SJCRH30 (cell line): ENCODE data around the gene TPM3. TPM values are rescaled to one million over a fixed set of nuclear protein-coding genes. Genes with fewer than 3 reads are reported as not detected.
A peak's percentile ranks its signal among the peaks of the same experiment; 100 is the strongest.
"Not testable (repeated sequence)": the region's sequence is repeated elsewhere in the genome, so short reads cannot be mapped to it uniquely, and the experiment has no call there.

ENCODE experiments used
- DNase-seq, 2 experiments: peaks; one replicate each; pipeline ENCODE4 v3.0.0-alpha.2; 2015 to 2020
- H3K27ac ChIP-seq: fragments of 250-450 bp; sonication (Bioruptor Pico); 2 replicates; pipeline ENCODE4 v1.5.1; 2020; ENCODE audit warnings: mild to moderate bottlenecking, moderate library complexity
- H3K27me3 ChIP-seq: fragments of 250-450 bp; sonication (Bioruptor Pico); 2 replicates; pipeline ENCODE4 v1.5.1; 2020; ENCODE audit warnings: mild to moderate bottlenecking, moderate library complexity
- H3K36me3 ChIP-seq: fragments of 250-450 bp; sonication (Bioruptor Pico); 2 replicates; pipeline ENCODE4 v1.5.1; 2020; ENCODE audit warnings: mild to moderate bottlenecking, moderate library complexity
- H3K4me1 ChIP-seq: fragments of 250-450 bp; sonication (Bioruptor Pico); 2 replicates; pipeline ENCODE4 v1.5.1; 2020; ENCODE audit warnings: mild to moderate bottlenecking, moderate library complexity
- H3K4me3 ChIP-seq: fragments of 250-450 bp; sonication (Bioruptor Pico); 2 replicates; pipeline ENCODE4 v1.5.1; 2020; ENCODE audit warnings: mild to moderate bottlenecking, moderate library complexity
- H3K9me3 ChIP-seq: fragments of 250-450 bp; sonication (Bioruptor Pico); replicated peaks from 2 replicates; pipeline ENCODE4 v1.5.1; 2020; ENCODE audit warnings: mild to moderate bottlenecking, moderate library complexity
- total RNA-seq: library from RNA; depleted of rRNA; stranded (reverse); fragments of >200 nt; shearing (Covaris generic); gene quantifications from 2 replicates; pipeline ENCODE4 v1.2.3, GENCODE V29; 2014

TPM3 gene
- total RNA-seq, 1 experiment from 2014 or later: 262 TPM

- peaks cover 26% of the 10 kb centered on the region for H3K36me3 ChIP-seq
- H3K27ac ChIP-seq: peak within 1 kb of the TSS; percentile 97
- peak; percentile 98 for DNase-seq
- H3K9me3 ChIP-seq: 0 out of 2 replicates have a peak, but pooled peaks cover 4% of the 10 kb centered on the region
- peak within 1 kb of the TSS; percentile 98 for H3K4me3 ChIP-seq
- peaks cover 3% of the 10 kb centered on the region; the same call in 1 of the 2 replicates for H3K4me1 ChIP-seq
- H3K27me3 ChIP-seq: no peaks in the 10 kb centered on the region
These were observed 28.4 kb upstream of the TPM3 start, which contains the start of gene UBAP2L for GRCh38 chr1:154220071-154220969. Gene UBAP2L, plus strand, starts transcription at chr1:154220955. Its CDS starts 4,169 bp downstream, at chr1:154225124.

- 0 out of 2 replicates have a peak, but pooled peaks cover 4% of the 10 kb centered on the region for H3K9me3 ChIP-seq
- H3K27ac ChIP-seq: peak overlapping the region; percentile 97
- no peaks in the 10 kb centered on the region for H3K27me3 ChIP-seq
- H3K4me3 ChIP-seq: peak overlapping the region; percentile 98
- H3K36me3 ChIP-seq: peaks cover 22% of the 10 kb centered on the region
- peak in 1 of 2 experiments; percentile 17 for DNase-seq
- H3K4me1 ChIP-seq: peaks cover 3% of the 10 kb centered on the region; the same call in 1 of the 2 replicates
These were observed 27.6 kb upstream of the TPM3 start for GRCh38 chr1:154219541-154219940.

- DNase-seq: no peak
- 0 out of 2 replicates have a peak, but pooled peaks cover 4% of the 10 kb centered on the region for H3K9me3 ChIP-seq
- H3K27me3 ChIP-seq: no peaks in the 10 kb centered on the region
- no peak overlapping the region for H3K4me3 ChIP-seq
- H3K36me3 ChIP-seq: peaks cover 30% of the 10 kb centered on the region
- peaks cover 3% of the 10 kb centered on the region; the same call in 1 of the 2 replicates for H3K4me1 ChIP-seq
- H3K27ac ChIP-seq: no peak overlapping the region
These were observed 26.6 kb upstream of the TPM3 start for GRCh38 chr1:154218545-154218944.

- Histone ChIP-seq H3K4me3 (no peak overlapping the region), H3K36me3 (peaks cover 59% of the 10 kb centered on the region)
- no peak for DNase-seq
These were observed 21.4 kb upstream of the TPM3 start for GRCh38 chr1:154213274-154213673.

GRCh38 chr1:154212083-154212482 is 20.2 kb upstream of the TPM3 start:
- no peaks in the 10 kb centered on the region for H3K4me1 ChIP-seq
- H3K4me3 ChIP-seq: no peak overlapping the region
- no peaks in the 10 kb centered on the region for H3K9me3 ChIP-seq
- peaks cover 48% of the 10 kb centered on the region for H3K36me3 ChIP-seq
- no peaks in the 10 kb centered on the region for H3K27me3 ChIP-seq
- no peak overlapping the region for H3K27ac ChIP-seq
- no peak for DNase-seq

More at GRCh38 chr1:154213274-154213673, 21.4 kb upstream of the TPM3 start:
- no peaks in the 10 kb centered on the region for H3K4me1 ChIP-seq
- H3K27ac ChIP-seq: no peak overlapping the region
- H3K27me3 ChIP-seq: no peaks in the 10 kb centered on the region
- no peaks in the 10 kb centered on the region for H3K9me3 ChIP-seq

- no peak overlapping the region for H3K4me3 ChIP-seq
These were observed 16.9 kb upstream of the TPM3 start for GRCh38 chr1:154208677-154209388.

GRCh38 chr1:154207262-154207661 is 15.4 kb upstream of the TPM3 start:
- Histone ChIP-seq H3K4me1 (no peaks in the 10 kb centered on the region), H3K27ac (no peak overlapping the region), H3K4me3 (no peak overlapping the region), H3K9me3 (no peaks in the 10 kb centered on the region), H3K36me3 (peaks cover 37% of the 10 kb centered on the region), H3K27me3 (no peaks in the 10 kb centered on the region)
- DNase-seq: no peak

More at GRCh38 chr1:154208677-154209388, 16.9 kb upstream of the TPM3 start:
- no peaks in the 10 kb centered on the region for H3K4me1 ChIP-seq
- peaks cover 51% of the 10 kb centered on the region for H3K36me3 ChIP-seq
- DNase-seq: no peak
- no peak overlapping the region for H3K27ac ChIP-seq
- no peaks in the 10 kb centered on the region for H3K9me3 ChIP-seq
- no peaks in the 10 kb centered on the region for H3K27me3 ChIP-seq

GRCh38 chr1:154206196-154206595 is 14.3 kb upstream of the TPM3 start, which contains the start of gene CFAP141:
Gene CFAP141, minus strand, starts transcription at chr1:154206333. Its CDS starts 26 bp downstream, at chr1:154206307.
- no peak within 1 kb of the TSS for H3K4me3 ChIP-seq
- H3K4me1 ChIP-seq: no peaks in the 10 kb centered on the region
- H3K27me3 ChIP-seq: no peaks in the 10 kb centered on the region
- H3K27ac ChIP-seq: no peak within 1 kb of the TSS
- DNase-seq: no peak
- H3K9me3 ChIP-seq: no peaks in the 10 kb centered on the region
- H3K36me3 ChIP-seq: peaks cover 27% of the 10 kb centered on the region

- not testable (repeated sequence) for H3K4me3 ChIP-seq, DNase-seq, H3K27ac ChIP-seq, H3K9me3 ChIP-seq, H3K27me3 ChIP-seq, H3K4me1 ChIP-seq
- peaks cover 27% of the 10 kb centered on the region for H3K36me3 ChIP-seq
These were observed 13.9 kb upstream of the TPM3 start for GRCh38 chr1:154205778-154206177.

GRCh38 chr1:154199563-154199879 is 7.6 kb upstream of the TPM3 start:
- no peaks in the 10 kb centered on the region for H3K27me3 ChIP-seq
- peaks cover 3% of the 10 kb centered on the region; the same call in 1 of the 2 replicates for H3K4me1 ChIP-seq
- H3K36me3 ChIP-seq: no peaks in the 10 kb centered on the region
- H3K4me3 ChIP-seq: no peak overlapping the region
- no peaks in the 10 kb centered on the region for H3K9me3 ChIP-seq
- no peak for DNase-seq
- no peak overlapping the region for H3K27ac ChIP-seq

- no peak overlapping the region for H3K27ac ChIP-seq
- peaks cover 7% of the 10 kb centered on the region for H3K4me1 ChIP-seq
- H3K27me3 ChIP-seq: no peaks in the 10 kb centered on the region
- no peaks in the 10 kb centered on the region for H3K9me3 ChIP-seq
- H3K4me3 ChIP-seq: no peak overlapping the region
- peak; percentile 45 to 67 for DNase-seq
- H3K36me3 ChIP-seq: no peaks in the 10 kb centered on the region
These were observed 7.1 kb upstream of the TPM3 start for GRCh38 chr1:154198756-154199562.

GRCh38 chr1:154193821-154194220 is 1.9 kb upstream of the TPM3 start:
- Histone ChIP-seq H3K9me3 (no peaks in the 10 kb centered on the region), H3K27ac (no peak overlapping the region), H3K36me3 (no peaks in the 10 kb centered on the region), H3K27me3 (no peaks in the 10 kb centered on the region), H3K4me1 (peaks cover 32% of the 10 kb centered on the region), H3K4me3 (no peak overlapping the region)
- peak; percentile 63 to 72 for DNase-seq

- no peaks in the 10 kb centered on the region for H3K36me3 ChIP-seq
- no peaks in the 10 kb centered on the region for H3K27me3 ChIP-seq
- H3K4me3 ChIP-seq: no peak overlapping the region
- DNase-seq: no peak
- H3K9me3 ChIP-seq: no peaks in the 10 kb centered on the region
- peak overlapping the region; percentile 54 for H3K27ac ChIP-seq
- H3K4me1 ChIP-seq: peaks cover 32% of the 10 kb centered on the region
These were observed 576 bp upstream of the TPM3 start for GRCh38 chr1:154192476-154192875.

- DNase-seq: no peak
- Histone ChIP-seq H3K4me3 (no peak overlapping the region), H3K27ac (no peak overlapping the region)
These were observed 1.4 kb downstream of the TPM3 start for GRCh38 chr1:154190550-154190949.

More at GRCh38 chr1:154190550-154190949, 1.4 kb downstream of the TPM3 start:
- Histone ChIP-seq H3K27me3 (no peaks in the 10 kb centered on the region), H3K36me3 (no peaks in the 10 kb centered on the region), H3K9me3 (no peaks in the 10 kb centered on the region), H3K4me1 (peaks cover 42% of the 10 kb centered on the region)
